LoVo (cell line): Measurements from ENCODE around the gene DNAH5.

Source experiments
- DNase-seq: peaks from one replicate; pipeline ENCODE4 v3.0.0-alpha.2; 2016; ENCODE audit warnings: low spot score

DNAH5 gene

GRCh38 chr5:13700626-13701025 lies 243.9 kb downstream of the DNAH5 start:
- no peak for DNase-seq

GRCh38 chr5:13698885-13699284 lies 245.6 kb downstream of the DNAH5 start:
- DNase-seq, result no peak

GRCh38 chr5:13695076-13695712 lies 249.3 kb downstream of the DNAH5 start:
- no peak for DNase-seq

GRCh38 chr5:13692172-13692571 lies 252.3 kb downstream of the DNAH5 start:
- no peak for DNase-seq

- no peak for DNase-seq
Measured at GRCh38 chr5:13676531-13676930, 268.0 kb downstream of the DNAH5 start.

GRCh38 chr5:13674391-13674790 lies 270.1 kb downstream of the DNAH5 start:
- DNase-seq, result no peak

- no peak for DNase-seq
Measured at GRCh38 chr5:13673511-13673910, 271.0 kb downstream of the DNAH5 start.

GRCh38 chr5:13664377-13664776 lies 280.1 kb downstream of the DNAH5 start:
- no peak for DNase-seq

GRCh38 chr5:13662626-13663025 lies 281.9 kb downstream of the DNAH5 start:
- DNase-seq, result no peak

- no peak for DNase-seq
Measured at GRCh38 chr5:13661272-13661671, 283.2 kb downstream of the DNAH5 start.

- no peak for DNase-seq
Measured at GRCh38 chr5:13660072-13660471, 284.4 kb downstream of the DNAH5 start.

GRCh38 chr5:13659391-13659790 lies 285.1 kb downstream of the DNAH5 start:
- no peak for DNase-seq

GRCh38 chr5:13658761-13659160 lies 285.7 kb downstream of the DNAH5 start:
- no peak for DNase-seq

- no peak for DNase-seq
Measured at GRCh38 chr5:13658152-13658551, 286.3 kb downstream of the DNAH5 start.

- DNase-seq, result no peak
Measured at GRCh38 chr5:13653709-13654108, 290.8 kb downstream of the DNAH5 start.

GRCh38 chr5:13649656-13650055 lies 294.8 kb downstream of the DNAH5 start:
- DNase-seq, result no peak

- DNase-seq, result no peak
Measured at GRCh38 chr5:13648822-13649221, 295.7 kb downstream of the DNAH5 start.

- DNase-seq, result no peak
Measured at GRCh38 chr5:13643734-13644133, 300.8 kb downstream of the DNAH5 start.

- no peak for DNase-seq
Measured at GRCh38 chr5:13643196-13643595, 301.3 kb downstream of the DNAH5 start.
